Measurements from ENCODE around the gene AHNAK2.
"Not testable (repeated sequence)": the region's sequence is repeated elsewhere in the genome, so short reads cannot be mapped to it uniquely, and the experiment has no call there.

Gene AHNAK2

DNA sequence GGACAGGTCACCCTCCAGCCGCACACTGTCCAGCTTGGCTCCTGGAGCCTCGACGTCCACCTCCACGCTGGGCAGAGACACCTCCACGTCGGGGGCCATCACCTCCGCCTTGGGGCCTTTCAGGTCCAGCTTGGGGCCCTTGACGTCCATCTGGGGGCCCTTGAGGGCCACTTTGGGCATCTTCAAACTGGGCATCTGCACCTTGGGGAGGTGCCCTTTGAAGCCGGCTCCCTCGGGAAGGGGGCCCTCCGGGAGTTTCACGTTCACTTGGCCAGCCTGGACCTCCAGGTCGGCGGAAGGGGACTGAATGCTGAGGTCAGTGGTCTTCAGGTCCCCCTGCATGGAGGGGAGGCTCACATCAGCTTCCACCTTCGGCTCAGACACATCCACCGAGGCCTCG is 28.2 kb downstream of the AHNAK2 start:
- DNase-seq (ENCODE audit: low read depth in 1 of 2, low spot score in 1 of 2) = no peak
- no peak overlapping the region for H3K4me3 ChIP-seq (replicated peaks; ENCODE audit: insufficient read depth, low read length)
- H3K27me3 ChIP-seq (ENCODE audit: insufficient read depth, poor library complexity, severe bottlenecking) = no peaks in the 10 kb centered on the region
- no peak for TF ChIP-seq GABPA (IDR thresholded peaks at IDR 0.05; ENCODE audit: low read depth)
- no peak for TF ChIP-seq POLR2AphosphoS5 (IDR thresholded peaks at IDR 0.05; ENCODE audit: low read depth)
- TF ChIP-seq, protein P1, sequence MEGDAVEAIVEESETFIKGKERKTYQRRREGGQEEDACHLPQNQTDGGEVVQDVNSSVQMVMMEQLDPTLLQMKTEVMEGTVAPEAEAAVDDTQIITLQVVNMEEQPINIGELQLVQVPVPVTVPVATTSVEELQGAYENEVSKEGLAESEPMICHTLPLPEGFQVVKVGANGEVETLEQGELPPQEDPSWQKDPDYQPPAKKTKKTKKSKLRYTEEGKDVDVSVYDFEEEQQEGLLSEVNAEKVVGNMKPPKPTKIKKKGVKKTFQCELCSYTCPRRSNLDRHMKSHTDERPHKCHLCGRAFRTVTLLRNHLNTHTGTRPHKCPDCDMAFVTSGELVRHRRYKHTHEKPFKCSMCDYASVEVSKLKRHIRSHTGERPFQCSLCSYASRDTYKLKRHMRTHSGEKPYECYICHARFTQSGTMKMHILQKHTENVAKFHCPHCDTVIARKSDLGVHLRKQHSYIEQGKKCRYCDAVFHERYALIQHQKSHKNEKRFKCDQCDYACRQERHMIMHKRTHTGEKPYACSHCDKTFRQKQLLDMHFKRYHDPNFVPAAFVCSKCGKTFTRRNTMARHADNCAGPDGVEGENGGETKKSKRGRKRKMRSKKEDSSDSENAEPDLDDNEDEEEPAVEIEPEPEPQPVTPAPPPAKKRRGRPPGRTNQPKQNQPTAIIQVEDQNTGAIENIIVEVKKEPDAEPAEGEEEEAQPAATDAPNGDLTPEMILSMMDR (IDR thresholded peaks at IDR 0.05; ENCODE audit: insufficient read depth, low read length) = no peak
- TF ChIP-seq, protein P2, sequence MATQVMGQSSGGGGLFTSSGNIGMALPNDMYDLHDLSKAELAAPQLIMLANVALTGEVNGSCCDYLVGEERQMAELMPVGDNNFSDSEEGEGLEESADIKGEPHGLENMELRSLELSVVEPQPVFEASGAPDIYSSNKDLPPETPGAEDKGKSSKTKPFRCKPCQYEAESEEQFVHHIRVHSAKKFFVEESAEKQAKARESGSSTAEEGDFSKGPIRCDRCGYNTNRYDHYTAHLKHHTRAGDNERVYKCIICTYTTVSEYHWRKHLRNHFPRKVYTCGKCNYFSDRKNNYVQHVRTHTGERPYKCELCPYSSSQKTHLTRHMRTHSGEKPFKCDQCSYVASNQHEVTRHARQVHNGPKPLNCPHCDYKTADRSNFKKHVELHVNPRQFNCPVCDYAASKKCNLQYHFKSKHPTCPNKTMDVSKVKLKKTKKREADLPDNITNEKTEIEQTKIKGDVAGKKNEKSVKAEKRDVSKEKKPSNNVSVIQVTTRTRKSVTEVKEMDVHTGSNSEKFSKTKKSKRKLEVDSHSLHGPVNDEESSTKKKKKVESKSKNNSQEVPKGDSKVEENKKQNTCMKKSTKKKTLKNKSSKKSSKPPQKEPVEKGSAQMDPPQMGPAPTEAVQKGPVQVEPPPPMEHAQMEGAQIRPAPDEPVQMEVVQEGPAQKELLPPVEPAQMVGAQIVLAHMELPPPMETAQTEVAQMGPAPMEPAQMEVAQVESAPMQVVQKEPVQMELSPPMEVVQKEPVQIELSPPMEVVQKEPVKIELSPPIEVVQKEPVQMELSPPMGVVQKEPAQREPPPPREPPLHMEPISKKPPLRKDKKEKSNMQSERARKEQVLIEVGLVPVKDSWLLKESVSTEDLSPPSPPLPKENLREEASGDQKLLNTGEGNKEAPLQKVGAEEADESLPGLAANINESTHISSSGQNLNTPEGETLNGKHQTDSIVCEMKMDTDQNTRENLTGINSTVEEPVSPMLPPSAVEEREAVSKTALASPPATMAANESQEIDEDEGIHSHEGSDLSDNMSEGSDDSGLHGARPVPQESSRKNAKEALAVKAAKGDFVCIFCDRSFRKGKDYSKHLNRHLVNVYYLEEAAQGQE (IDR thresholded peaks at IDR 0.05; ENCODE audit: insufficient replicate concordance, low read depth) = no peak
- no peak for TF ChIP-seq SPI1 (IDR thresholded peaks at IDR 0.05; ENCODE audit: borderline replicate concordance, low read depth)
- H3K27ac ChIP-seq (replicated peaks) = no peak overlapping the region

DNA sequence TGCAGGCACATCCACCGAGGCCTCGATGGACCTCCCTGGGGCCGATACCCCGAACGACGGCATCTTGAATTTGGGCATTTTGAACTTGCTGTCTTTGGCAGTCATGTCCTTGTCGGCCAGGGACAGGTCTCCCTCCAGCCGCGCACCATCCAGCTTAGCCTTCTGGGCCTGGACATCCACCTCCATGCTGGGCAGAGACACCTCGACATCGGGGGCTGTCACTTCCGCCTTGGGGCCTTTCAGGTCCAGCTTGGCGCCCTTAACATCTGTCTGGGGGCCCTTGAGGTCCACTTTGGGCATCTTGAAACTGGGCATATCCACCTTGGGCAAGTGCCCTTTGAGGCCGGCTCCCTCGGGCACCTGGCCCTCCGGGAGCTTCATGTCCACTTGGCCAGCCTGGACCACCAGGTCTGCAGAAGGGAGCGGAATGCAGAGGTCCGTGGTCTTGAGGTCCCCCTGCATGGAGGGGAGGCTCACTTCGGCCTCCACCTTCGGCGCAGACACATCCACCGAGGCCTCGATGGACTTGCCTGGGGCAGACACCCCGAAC is 28.7 kb downstream of the AHNAK2 start:
- not testable (repeated sequence) for H3K27me3 ChIP-seq (ENCODE audit: insufficient read depth, poor library complexity, severe bottlenecking)

GRCh38 chr14:104948736-104949031 is 29.5 kb downstream of the AHNAK2 start:
- H3K27me3 ChIP-seq (ENCODE audit: insufficient read depth, poor library complexity, severe bottlenecking) = no peaks in the 10 kb centered on the region
- DNase-seq (ENCODE audit: low read depth in 1 of 2, low spot score in 1 of 2) = no peak
- H3K4me3 ChIP-seq (replicated peaks; ENCODE audit: insufficient read depth, low read length) = no peak overlapping the region
- H3K27ac ChIP-seq (replicated peaks) = no peak overlapping the region
- TF ChIP-seq SPI1 (IDR thresholded peaks at IDR 0.05; ENCODE audit: borderline replicate concordance, low read depth) (no peak), POLR2AphosphoS5 (IDR thresholded peaks at IDR 0.05; ENCODE audit: low read depth) (no peak), GABPA (IDR thresholded peaks at IDR 0.05; ENCODE audit: low read depth) (no peak)
- TF ChIP-seq, protein P2 (IDR thresholded peaks at IDR 0.05; ENCODE audit: insufficient replicate concordance, low read depth) = no peak
- TF ChIP-seq, protein P1 (IDR thresholded peaks at IDR 0.05; ENCODE audit: insufficient read depth, low read length) = no peak

More for the DNA sequence above, 28.7 kb downstream of the AHNAK2 start:
- H3K4me3 ChIP-seq (replicated peaks; ENCODE audit: insufficient read depth, low read length); H3K27ac ChIP-seq (replicated peaks); DNase-seq (ENCODE audit: low read depth in 1 of 2, low spot score in 1 of 2): not testable (repeated sequence)

DNA sequence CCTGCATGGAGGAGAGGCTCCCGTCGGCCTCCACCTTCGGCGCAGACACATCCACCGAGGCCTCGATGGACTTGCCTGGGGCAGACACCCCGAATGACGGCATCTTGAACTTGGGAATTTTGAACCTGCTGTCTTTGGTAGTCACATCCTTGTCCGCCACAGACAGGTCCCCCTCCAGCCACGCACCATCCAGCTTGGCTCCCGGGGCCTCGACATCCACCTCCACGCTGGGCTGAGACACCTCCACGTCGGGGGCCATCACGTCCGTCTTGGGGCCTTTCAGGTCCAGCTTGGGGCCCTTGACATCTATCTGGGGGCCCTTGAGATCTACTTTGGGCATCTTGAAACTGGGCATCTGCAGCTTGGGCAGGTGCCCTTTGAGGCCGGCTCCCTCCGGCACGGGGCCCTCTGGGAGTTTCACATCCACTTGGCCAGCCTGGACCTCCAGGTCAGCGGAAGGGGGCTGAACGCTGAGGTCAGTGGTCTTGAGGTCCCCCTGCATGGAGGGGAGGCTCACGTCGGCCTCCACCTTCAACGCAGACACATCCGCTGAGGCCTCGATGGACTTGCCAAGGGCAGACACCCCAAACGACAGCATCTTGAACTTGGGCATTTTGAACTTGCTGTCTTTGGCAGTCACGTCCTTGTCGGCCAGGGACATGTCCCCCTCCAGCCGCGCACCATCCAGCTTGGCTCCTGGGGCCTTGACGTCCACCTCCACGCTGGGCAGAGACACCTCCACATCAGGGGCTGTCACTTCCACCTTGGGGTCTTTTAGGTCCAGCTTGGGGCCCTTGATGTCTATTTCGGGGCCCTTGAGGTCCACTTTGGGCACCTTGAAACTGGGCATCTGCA is 30.1 kb downstream of the AHNAK2 start:
- H3K27me3 ChIP-seq (ENCODE audit: insufficient read depth, poor library complexity, severe bottlenecking); H3K4me3 ChIP-seq (replicated peaks; ENCODE audit: insufficient read depth, low read length); H3K27ac ChIP-seq (replicated peaks); DNase-seq (ENCODE audit: low read depth in 1 of 2, low spot score in 1 of 2): not testable (repeated sequence)

DNA sequence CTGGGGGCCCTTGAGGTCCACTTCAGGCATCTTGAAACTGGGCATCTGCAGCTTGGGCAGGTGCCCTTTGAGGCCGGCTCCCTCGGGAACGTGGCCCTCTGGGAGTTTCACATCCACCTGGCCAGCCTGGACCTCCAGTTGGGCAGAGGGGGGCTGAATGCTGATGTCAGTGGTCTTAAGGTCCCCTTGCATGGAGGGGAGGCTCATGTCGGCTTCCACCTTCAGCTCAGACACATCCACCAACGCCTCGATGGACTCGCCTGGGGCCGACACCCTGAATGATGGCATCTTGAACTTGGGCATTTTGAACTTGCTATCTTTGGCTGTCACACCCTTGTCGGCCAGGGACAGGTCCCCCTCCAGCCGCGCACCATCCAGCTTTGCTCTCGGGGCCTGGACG is 31.0 kb downstream of the AHNAK2 start:
- not testable (repeated sequence) for H3K27ac ChIP-seq (replicated peaks); H3K4me3 ChIP-seq (replicated peaks; ENCODE audit: insufficient read depth, low read length); DNase-seq (ENCODE audit: low read depth in 1 of 2, low spot score in 1 of 2); H3K27me3 ChIP-seq (ENCODE audit: insufficient read depth, poor library complexity, severe bottlenecking)

- H3K27ac ChIP-seq (replicated peaks); DNase-seq (ENCODE audit: low read depth in 1 of 2, low spot score in 1 of 2); H3K27me3 ChIP-seq (ENCODE audit: insufficient read depth, poor library complexity, severe bottlenecking); H3K4me3 ChIP-seq (replicated peaks; ENCODE audit: insufficient read depth, low read length): not testable (repeated sequence)
These were observed 31.9 kb downstream of the AHNAK2 start for GRCh38 chr14:104945986-104946965.

GRCh38 chr14:104945266-104945665 is 32.9 kb downstream of the AHNAK2 start:
- H3K4me3 ChIP-seq (replicated peaks; ENCODE audit: insufficient read depth, low read length); DNase-seq (ENCODE audit: low read depth in 1 of 2, low spot score in 1 of 2); H3K27me3 ChIP-seq (ENCODE audit: insufficient read depth, poor library complexity, severe bottlenecking); H3K27ac ChIP-seq (replicated peaks): not testable (repeated sequence)

Measured in HL-60 (cell line).